ENCODE measurements around the gene RNF11. TPM values are rescaled to one million over a fixed set of nuclear protein-coding genes. Genes with fewer than 3 reads are reported as not detected.

RNF11 gene
- polyA plus RNA-seq, 1 donor (not counting 4 experiments of a cell fraction or from before 2014, with no cell fraction given), result 113 TPM

- H3K79me2 ChIP-seq (ENCODE audit: control insufficient read depth, insufficient read depth, low read length), result no peaks in the 10 kb centered on the region
- no peaks in the 10 kb centered on the region for H4K20me1 ChIP-seq (ENCODE audit: control insufficient read depth, extremely low read depth, insufficient read depth, low read length)
- TF ChIP-seq EZH2 (IDR thresholded peaks at IDR 0.05; ENCODE audit: low read length), result no peak
- TF ChIP-seq, protein P1, sequence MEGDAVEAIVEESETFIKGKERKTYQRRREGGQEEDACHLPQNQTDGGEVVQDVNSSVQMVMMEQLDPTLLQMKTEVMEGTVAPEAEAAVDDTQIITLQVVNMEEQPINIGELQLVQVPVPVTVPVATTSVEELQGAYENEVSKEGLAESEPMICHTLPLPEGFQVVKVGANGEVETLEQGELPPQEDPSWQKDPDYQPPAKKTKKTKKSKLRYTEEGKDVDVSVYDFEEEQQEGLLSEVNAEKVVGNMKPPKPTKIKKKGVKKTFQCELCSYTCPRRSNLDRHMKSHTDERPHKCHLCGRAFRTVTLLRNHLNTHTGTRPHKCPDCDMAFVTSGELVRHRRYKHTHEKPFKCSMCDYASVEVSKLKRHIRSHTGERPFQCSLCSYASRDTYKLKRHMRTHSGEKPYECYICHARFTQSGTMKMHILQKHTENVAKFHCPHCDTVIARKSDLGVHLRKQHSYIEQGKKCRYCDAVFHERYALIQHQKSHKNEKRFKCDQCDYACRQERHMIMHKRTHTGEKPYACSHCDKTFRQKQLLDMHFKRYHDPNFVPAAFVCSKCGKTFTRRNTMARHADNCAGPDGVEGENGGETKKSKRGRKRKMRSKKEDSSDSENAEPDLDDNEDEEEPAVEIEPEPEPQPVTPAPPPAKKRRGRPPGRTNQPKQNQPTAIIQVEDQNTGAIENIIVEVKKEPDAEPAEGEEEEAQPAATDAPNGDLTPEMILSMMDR (optimal IDR thresholded peaks at IDR 0.05 in 1 of 3, IDR thresholded peaks at IDR 0.05 in 1 of 3, conservative IDR thresholded peaks at IDR 0.05 in 1 of 3; ENCODE audit: extremely low read depth in 1 of 3, insufficient read depth in 2 of 3, low read length in 3 of 3), result no peak
- no peak for FAIRE-seq
- no peak overlapping the region for H3K27ac ChIP-seq (ENCODE audit: control insufficient read depth, insufficient read depth, low read length)
- no peaks in the 10 kb centered on the region for H3K9me1 ChIP-seq (ENCODE audit: control insufficient read depth, extremely low read depth, insufficient read depth, low read length)
- H3K4me2 ChIP-seq (ENCODE audit: control insufficient read depth, extremely low read depth, insufficient read depth, low read depth, low read length), result no peak overlapping the region
- H3K9ac ChIP-seq (ENCODE audit: control insufficient read depth, extremely low read depth, insufficient read depth, low read length), result no peak overlapping the region
- dilution Hi-C loops (cut with MboI; ENCODE audit: extremely low pct_ligation_motif_present, low sequenced_read_pairs), result no loop called here
- peaks cover 3% of the 10 kb centered on the region for H3K4me1 ChIP-seq (ENCODE audit: control insufficient read depth, extremely low read depth, insufficient read depth, low read length)
- no peaks in the 10 kb centered on the region for H3K36me3 ChIP-seq (ENCODE audit: control insufficient read depth in 2 of 2, extremely low read depth in 1 of 2, insufficient read depth in 2 of 2, low read length in 2 of 2)
- H3K4me3 ChIP-seq (ENCODE audit: control insufficient read depth in 2 of 3, extremely low read depth in 1 of 3, insufficient read depth in 2 of 3, low read depth in 1 of 3, low read length in 3 of 3), result no peak overlapping the region
- H3K9me3 ChIP-seq (ENCODE audit: control insufficient read depth, low read depth, low read length), result no peaks in the 10 kb centered on the region
- H3K27me3 ChIP-seq (ENCODE audit: control insufficient read depth, extremely low read depth, insufficient read depth, low read length), result no peaks in the 10 kb centered on the region
- no peak for DNase-seq (ENCODE audit: low read depth, low spot score)
- no peak overlapping the region for H2AFZ ChIP-seq (ENCODE audit: control insufficient read depth, low read length)
These were observed 62.2 kb downstream of the RNF11 start for GRCh38 chr1:51298322-51298705.

DNA sequence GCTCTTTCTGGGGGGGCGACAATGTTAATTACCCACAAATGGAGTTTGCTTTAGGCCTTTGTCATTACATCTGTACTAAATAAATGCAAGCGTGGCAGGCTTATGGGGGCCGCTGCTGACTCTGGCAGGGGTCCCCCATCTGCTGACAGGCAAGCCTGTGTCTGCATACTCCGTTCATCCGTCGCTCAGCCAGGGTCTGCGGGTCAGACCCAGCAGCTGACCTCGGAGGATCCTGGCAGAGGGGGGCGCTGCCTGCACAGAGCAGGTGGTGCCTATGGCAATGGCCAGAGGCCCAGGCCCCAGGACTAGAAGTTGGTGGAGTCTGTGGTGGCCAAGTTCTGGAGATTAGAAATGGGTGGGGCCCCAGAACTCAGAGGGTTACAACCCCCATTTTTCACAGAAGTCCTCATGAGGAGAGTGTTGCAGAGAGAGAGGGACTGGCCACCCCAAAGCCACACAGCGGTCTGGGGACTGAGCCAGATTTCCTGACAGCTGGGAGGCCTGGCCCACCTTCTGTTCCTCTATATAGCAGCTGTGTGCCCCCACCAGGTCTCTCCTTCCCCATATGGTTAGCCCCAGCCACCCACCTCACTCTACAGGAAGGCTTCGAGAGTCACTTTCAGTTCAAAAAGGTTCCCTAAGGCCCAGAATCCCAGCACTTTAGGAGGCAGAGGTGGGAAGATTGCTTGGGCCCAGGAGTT, 63.3 kb downstream of the RNF11 start:
- H3K4me2 ChIP-seq (ENCODE audit: control insufficient read depth, extremely low read depth, insufficient read depth, low read depth, low read length), result no peak overlapping the region
- H3K9me1 ChIP-seq (ENCODE audit: control insufficient read depth, extremely low read depth, insufficient read depth, low read length), result no peaks in the 10 kb centered on the region
- no peak overlapping the region for H3K27ac ChIP-seq (ENCODE audit: control insufficient read depth, insufficient read depth, low read length)
- no peak overlapping the region for H3K9ac ChIP-seq (ENCODE audit: control insufficient read depth, extremely low read depth, insufficient read depth, low read length)
- H3K36me3 ChIP-seq (ENCODE audit: control insufficient read depth in 2 of 2, extremely low read depth in 1 of 2, insufficient read depth in 2 of 2, low read length in 2 of 2), result no peaks in the 10 kb centered on the region
- FAIRE-seq (no peak), DNase-seq (ENCODE audit: low read depth, low spot score) (no peak)
- no peak overlapping the region for H3K4me3 ChIP-seq (ENCODE audit: control insufficient read depth in 2 of 3, extremely low read depth in 1 of 3, insufficient read depth in 2 of 3, low read depth in 1 of 3, low read length in 3 of 3)
- TF ChIP-seq EZH2 (IDR thresholded peaks at IDR 0.05; ENCODE audit: low read length), result no peak
- TF ChIP-seq, protein P1 (optimal IDR thresholded peaks at IDR 0.05 in 1 of 3, IDR thresholded peaks at IDR 0.05 in 1 of 3, conservative IDR thresholded peaks at IDR 0.05 in 1 of 3; ENCODE audit: extremely low read depth in 1 of 3, insufficient read depth in 2 of 3, low read length in 3 of 3), result no peak
- H3K27me3 ChIP-seq (ENCODE audit: control insufficient read depth, extremely low read depth, insufficient read depth, low read length), result no peaks in the 10 kb centered on the region
- no peak overlapping the region for H2AFZ ChIP-seq (ENCODE audit: control insufficient read depth, low read length)
- H4K20me1 ChIP-seq (ENCODE audit: control insufficient read depth, extremely low read depth, insufficient read depth, low read length), result no peaks in the 10 kb centered on the region
- H3K9me3 ChIP-seq (ENCODE audit: control insufficient read depth, low read depth, low read length), result no peaks in the 10 kb centered on the region
- H3K4me1 ChIP-seq (ENCODE audit: control insufficient read depth, extremely low read depth, insufficient read depth, low read length), result peaks cover 3% of the 10 kb centered on the region
- H3K79me2 ChIP-seq (ENCODE audit: control insufficient read depth, insufficient read depth, low read length), result no peaks in the 10 kb centered on the region
- dilution Hi-C loops (cut with MboI; ENCODE audit: extremely low pct_ligation_motif_present, low sequenced_read_pairs), result no loop called here
